T-cell (primary cell): Measurements from ENCODE around the gene NINJ1. TPM values are rescaled to one million over a fixed set of nuclear protein-coding genes. Genes with fewer than 3 reads are reported as not detected.

ENCODE experiments used
- ATAC-seq, 4 experiments: fragments of 200-7000 bp in 3 of 4; fragments of 150-1000 bp in 1 of 4; cut with Tn5 transposase; replicated peaks in 1 of 4; 1 replicate in 3 of 4; 2 replicates in 1 of 4; pipeline ENCODE4 v1.10.0; 2021; ENCODE audit warnings: moderate library complexity in 3 of 4, mild to moderate bottlenecking in 2 of 4, moderate number of reproducible peaks in 1 of 4
- CTCF ChIA-PET, 2 donors: fragments of 300-600 bp; sonication (Branson Sonifier 250); formaldehyde crosslinking; loops; one replicate each; lab custom pipeline; 2022; ENCODE audit warnings: antibody characterized with exemption in 2 of 2; lab: Charles Lee
- POLR2A ChIA-PET, 2 donors: fragments of 300-600 bp; sonication (Branson Sonifier 250); formaldehyde crosslinking; loops; one replicate each; lab custom pipeline; 2022; ENCODE audit warnings: antibody characterized with exemption in 2 of 2; lab: Charles Lee
- DNase-seq, 35 experiments: peaks; one replicate each; pipeline versions ENCODE4 v3.0.0 to v3.0.0-alpha.2; 2013 to 2023
- H3K27ac ChIP-seq: one replicate; pipeline ENCODE4 v1.5.1; 2013; ENCODE audit warnings: low read length
- H3K27me3 ChIP-seq, 2 experiments: replicated peaks in 1 of 2; 1 replicate in 1 of 2; 2 replicates in 1 of 2; pipeline versions ENCODE4 v1.6.1 to v1.7.0; 2013; ENCODE audit warnings: low read length in 1 of 2, mixed read lengths in 1 of 2; ENCODE audit not compliant: control insufficient read depth in 2 of 2, insufficient read depth in 2 of 2; ENCODE audit errors: extremely low read depth in 1 of 2
- H3K36me3 ChIP-seq, 2 donors: 1 replicate in 1 of 2; 2 replicates in 1 of 2; pipeline versions ENCODE4 v1.6.1 to v1.7.0; 2013; ENCODE audit warnings: low read length in 1 of 2; ENCODE audit not compliant: control insufficient read depth in 2 of 2, insufficient read depth in 1 of 2; ENCODE audit errors: extremely low read depth in 1 of 2
- H3K4me1 ChIP-seq, 2 experiments: 1 replicate in 1 of 2; 2 replicates in 1 of 2; pipeline versions ENCODE4 v1.6.1 to v1.7.0; 2013; ENCODE audit warnings: low read length in 2 of 2, mixed read lengths in 1 of 2; ENCODE audit not compliant: insufficient read depth in 2 of 2, control insufficient read depth in 1 of 2; ENCODE audit errors: extremely low read depth in 1 of 2
- H3K4me3 ChIP-seq, 2 donors: 1 replicate in 1 of 2; 2 replicates in 1 of 2; pipeline versions ENCODE4 v1.5.1 to v1.7.0; 2013; ENCODE audit warnings: mild to moderate bottlenecking in 2 of 2, low read length in 1 of 2, moderate library complexity in 1 of 2; ENCODE audit not compliant: control insufficient read depth in 1 of 2; ENCODE audit errors: extremely low read depth in 1 of 2
- H3K9me3 ChIP-seq: 2 replicates; pipeline ENCODE4 v1.7.0; 2013
- H3K27ac Mint-ChIP-seq, 2 donors: one replicate each; pipeline ENCODE4 v1.8.0; 2020 to 2021; ENCODE audit warnings: mild to moderate bottlenecking in 2 of 2, mixed read lengths in 2 of 2
- H3K27me3 Mint-ChIP-seq, 2 donors: one replicate each; pipeline ENCODE4 v1.8.0; 2021 to 2022; ENCODE audit warnings: mixed read lengths in 2 of 2
- H3K36me3 Mint-ChIP-seq: one replicate; pipeline ENCODE4 v1.8.0; 2021; ENCODE audit warnings: mixed read lengths
- H3K4me1 Mint-ChIP-seq, 3 donors: one replicate each; pipeline ENCODE4 v1.8.0; 2020 to 2022; ENCODE audit warnings: mixed read lengths in 3 of 3, mild to moderate bottlenecking in 1 of 3
- H3K4me3 Mint-ChIP-seq, 3 donors: one replicate each; pipeline ENCODE4 v1.8.0; 2020 to 2022; ENCODE audit warnings: mild to moderate bottlenecking in 3 of 3, mixed read lengths in 3 of 3, moderate library complexity in 3 of 3
- H3K9me3 Mint-ChIP-seq, 3 donors: one replicate each; pipeline ENCODE4 v1.8.0; 2020 to 2022; ENCODE audit warnings: mixed read lengths in 3 of 3
- WGBS: methylation state at CpG from one replicate; pipeline ENCODE4 v1.1.5; 2013; ENCODE audit warnings: missing lambda C conversion rate; ENCODE audit not compliant: insufficient coverage; 5-methylcytosine and 5-hydroxymethylcytosine counted together
- total RNA-seq, 35 experiments: library from RNA in 6 of 35; stranded (reverse) in 6 of 35; fragments of 120-200 nt in 1 of 35; gene quantifications; one replicate each; pipeline versions ENCODE4 v1.2.1 to v1.2.4 and lab custom pipeline; 2013 to 2026

Gene NINJ1
- total RNA-seq, 5 donors from 2014 or later (not counting 1 experiment from before 2014, with no cell fraction given), result 29.2 to 110 (median 32.0) TPM

- 90% methylated on average over 10 of the region's 13 CpGs for WGBS
- ATAC-seq (no peak), DNase-seq (no peak)
- ChIA-PET CTCF (no interaction called here), POLR2A (no interaction called here)
- Histone ChIP-seq H3K4me3 (no peak overlapping the region), H3K9me3 (no peaks in the 10 kb centered on the region), H3K27ac (no peak overlapping the region), H3K36me3 (peaks cover 10 to 54% of the 10 kb centered on the region in 2 donors), H3K4me1 (peaks cover 0 to 22% of the 10 kb centered on the region in 2 experiments), H3K27me3 (no peaks in the 10 kb centered on the region)
- Mint-ChIP-seq H3K4me3 (no peak overlapping the region), H3K36me3 (peaks cover 17% of the 10 kb centered on the region), H3K9me3 (no peaks in the 10 kb centered on the region), H3K27me3 (no peaks in the 10 kb centered on the region), H3K27ac (no peak overlapping the region), H3K4me1 (peaks cover 18 to 26% (median 21%) of the 10 kb centered on the region in 3 donors)
These were observed 21.1 kb downstream of the NINJ1 start for GRCh38 chr9:93112864-93113389.

- H3K4me3 Mint-ChIP-seq, result no peak overlapping the region
- peaks cover 0 to 28% of the 10 kb centered on the region in 2 experiments for H3K4me1 ChIP-seq
These were observed 21.8 kb downstream of the NINJ1 start for GRCh38 chr9:93112116-93112863.

GRCh38 chr9:93111371-93112115 is 22.5 kb downstream of the NINJ1 start:
- 88% methylated on average over 18 of the region's 18 CpGs for WGBS
- H3K27me3 Mint-ChIP-seq, result no peaks in the 10 kb centered on the region
- peaks cover 17% of the 10 kb centered on the region for H3K36me3 Mint-ChIP-seq
- no peaks in the 10 kb centered on the region for H3K9me3 Mint-ChIP-seq
- Histone ChIP-seq H3K4me1 (peaks cover 0 to 35% of the 10 kb centered on the region in 2 experiments), H3K27ac (no peak overlapping the region), H3K9me3 (no peaks in the 10 kb centered on the region), H3K27me3 (no peaks in the 10 kb centered on the region), H3K4me3 (no peak overlapping the region), H3K36me3 (peaks cover 10 to 60% of the 10 kb centered on the region in 2 donors)
- DNase-seq (no peak), ATAC-seq (no peak)
- POLR2A ChIA-PET, result no interaction called here
- no peak overlapping the region for H3K4me3 Mint-ChIP-seq
- H3K27ac Mint-ChIP-seq, result no peak overlapping the region
- CTCF ChIA-PET, result no interaction called here
- peaks cover 32 to 40% (median 35%) of the 10 kb centered on the region in 3 donors for H3K4me1 Mint-ChIP-seq

More at GRCh38 chr9:93112116-93112863, 21.8 kb downstream of the NINJ1 start:
- H3K27ac Mint-ChIP-seq, result no peak overlapping the region
- Histone ChIP-seq H3K27ac (no peak overlapping the region), H3K36me3 (peaks cover 10 to 60% of the 10 kb centered on the region in 2 donors), H3K9me3 (no peaks in the 10 kb centered on the region), H3K4me3 (no peak overlapping the region), H3K27me3 (no peaks in the 10 kb centered on the region)
- POLR2A ChIA-PET, result no interaction called here
- H3K4me1 Mint-ChIP-seq, result peaks cover 24 to 32% (median 28%) of the 10 kb centered on the region in 3 donors
- H3K36me3 Mint-ChIP-seq, result peaks cover 17% of the 10 kb centered on the region
- no peaks in the 10 kb centered on the region for H3K9me3 Mint-ChIP-seq
- CTCF ChIA-PET, result no interaction called here
- WGBS, result 90% methylated on average over 13 of the region's 15 CpGs
- H3K27me3 Mint-ChIP-seq, result no peaks in the 10 kb centered on the region
- DNase-seq (no peak), ATAC-seq (no peak)

- no peak overlapping the region for H3K4me3 ChIP-seq
- ATAC-seq, result no peak
- no peaks in the 10 kb centered on the region for H3K27me3 ChIP-seq
- no peaks in the 10 kb centered on the region for H3K27me3 Mint-ChIP-seq
- H3K36me3 Mint-ChIP-seq, result peaks cover 17% of the 10 kb centered on the region
- peaks cover 0 to 39% of the 10 kb centered on the region in 2 experiments for H3K4me1 ChIP-seq
- H3K4me1 Mint-ChIP-seq, result peaks cover 35 to 43% (median 41%) of the 10 kb centered on the region in 3 donors
- peaks cover 10 to 60% of the 10 kb centered on the region in 2 donors for H3K36me3 ChIP-seq
- ChIA-PET CTCF (no interaction called here), POLR2A (no interaction called here)
- H3K9me3 ChIP-seq, result no peaks in the 10 kb centered on the region
- H3K27ac Mint-ChIP-seq, result no peak overlapping the region
- H3K4me3 Mint-ChIP-seq, result no peak overlapping the region
- DNase-seq, result no peak
- WGBS, result 96% methylated on average over 11 of the region's 11 CpGs
- H3K27ac ChIP-seq, result no peak overlapping the region
- no peaks in the 10 kb centered on the region for H3K9me3 Mint-ChIP-seq
These were observed 23.1 kb downstream of the NINJ1 start for GRCh38 chr9:93111001-93111370.

- Histone ChIP-seq H3K4me1 (peaks cover 0 to 39% of the 10 kb centered on the region in 2 experiments), H3K4me3 (no peak overlapping the region), H3K27ac (no peak overlapping the region), H3K27me3 (no peaks in the 10 kb centered on the region), H3K36me3 (peaks cover 10 to 60% of the 10 kb centered on the region in 2 donors), H3K9me3 (no peaks in the 10 kb centered on the region)
- Mint-ChIP-seq H3K4me1 (peaks cover 41 to 49% (median 47%) of the 10 kb centered on the region in 3 donors), H3K27me3 (no peaks in the 10 kb centered on the region), H3K9me3 (no peaks in the 10 kb centered on the region), H3K27ac (no peak overlapping the region), H3K36me3 (peaks cover 20% of the 10 kb centered on the region), H3K4me3 (no peak overlapping the region)
- WGBS, result 98% methylated on average over 14 of the region's 14 CpGs
- CTCF ChIA-PET, result interaction anchor here (0.6 to 1.5 kb wide), 2 partner anchors 8 to 66 kb away, joined by 3 to 4 read pairs; no protein-coding TSS in a partner anchor
- POLR2A ChIA-PET, result no interaction called here
- ATAC-seq (no peak), DNase-seq (peak in 1 of 35 experiments; percentile 2)
These were observed 23.7 kb downstream of the NINJ1 start for GRCh38 chr9:93110311-93110855.
